HG03066 (cell line): ENCODE results near the gene RABGGTB.
A peak's percentile ranks its signal among the peaks of the same experiment; 100 is the strongest.
"Not testable (repeated sequence)": the region's sequence is repeated elsewhere in the genome, so short reads cannot be mapped to it uniquely, and the experiment has no call there.

Experiments used
- ATAC-seq: cut with Tn5 transposase; IDR thresholded peaks from one replicate; pipeline ENCODE4 v1.9.1; 2021; ENCODE audit warnings: low read depth; ENCODE audit not compliant: unreplicated experiment

Gene RABGGTB

GRCh38 chr1:75785983-75786853, at the start of gene RABGGTB:
TSS of gene RABGGTB (plus strand) at chr1:75786256. CDS start at chr1:75786272, 16 bp downstream.
- peak; percentile 66 for ATAC-seq

- no peak for ATAC-seq
Measured at GRCh38 chr1:75742047-75742625, 43.9 kb upstream of the RABGGTB start.

GRCh38 chr1:75745276-75745675, 40.8 kb upstream of the RABGGTB start:
- ATAC-seq: peak; percentile 54

GRCh38 chr1:75757210-75757609, 28.8 kb upstream of the RABGGTB start:
- not testable (repeated sequence) for ATAC-seq

- ATAC-seq: not testable (repeated sequence)
Measured at GRCh38 chr1:75758543-75758942, 27.5 kb upstream of the RABGGTB start.

- ATAC-seq: no peak
Measured at GRCh38 chr1:75764057-75764655, 21.9 kb upstream of the RABGGTB start.

- ATAC-seq: no peak
Measured at GRCh38 chr1:75765697-75766355, 20.2 kb upstream of the RABGGTB start.

- no peak for ATAC-seq
Measured at GRCh38 chr1:75768016-75768415, 18.0 kb upstream of the RABGGTB start.

GRCh38 chr1:75770761-75771160, 15.3 kb upstream of the RABGGTB start:
- ATAC-seq: no peak

GRCh38 chr1:75771978-75772377, 14.1 kb upstream of the RABGGTB start:
- no peak for ATAC-seq

- ATAC-seq: not testable (repeated sequence)
Measured at GRCh38 chr1:75777812-75778211, 8.2 kb upstream of the RABGGTB start.

GRCh38 chr1:75778694-75779093, 7.4 kb upstream of the RABGGTB start:
- not testable (repeated sequence) for ATAC-seq

GRCh38 chr1:75780183-75780582, 5.9 kb upstream of the RABGGTB start:
- ATAC-seq: not testable (repeated sequence)

- not testable (repeated sequence) for ATAC-seq
Measured at GRCh38 chr1:75783920-75784319, 2.1 kb upstream of the RABGGTB start.

- ATAC-seq: peak; percentile 19
Measured at GRCh38 chr1:75785320-75785982, 605 bp upstream of the RABGGTB start.

- ATAC-seq: no peak
Measured at GRCh38 chr1:75786901-75787493, 941 bp downstream of the RABGGTB start.

GRCh38 chr1:75787524-75787923, 1.5 kb downstream of the RABGGTB start:
- no peak for ATAC-seq

GRCh38 chr1:75789988-75790387, 3.9 kb downstream of the RABGGTB start:
- ATAC-seq: no peak

GRCh38 chr1:75791022-75791421, 5.0 kb downstream of the RABGGTB start:
- ATAC-seq: no peak

GRCh38 chr1:75792091-75792490, 6.0 kb downstream of the RABGGTB start:
- no peak for ATAC-seq
